Prostate gland (tissue), 2 donors: ENCODE results near the gene CHI3L2.

ENCODE experiments used
- POLR2AphosphoS5 ChIP-seq: sonication (generic); formaldehyde crosslinking; IDR thresholded peaks from one replicate; pipeline ENCODE4 v1.6.1; 2017; ENCODE audit warnings: antibody characterized with exemption
- TF ChIP-seq, protein P1 (sequence below), 4 experiments: fragments of 200-600 bp in 2 of 4; fragments of 450-650 bp in 2 of 4; sonication (generic) in 2 of 4; IDR thresholded peaks; 1 replicate in 3 of 4; 2 replicates in 1 of 4; pipeline ENCODE4 v1.5.1; 2016 to 2019; ENCODE audit warnings: antibody characterized with exemption in 4 of 4, mild to moderate bottlenecking in 2 of 4, moderate library complexity in 2 of 4

GRCh38 chr1:111279144-111279543 lies 51.6 kb downstream of the CHI3L2 start:
- TF ChIP-seq, protein P1, sequence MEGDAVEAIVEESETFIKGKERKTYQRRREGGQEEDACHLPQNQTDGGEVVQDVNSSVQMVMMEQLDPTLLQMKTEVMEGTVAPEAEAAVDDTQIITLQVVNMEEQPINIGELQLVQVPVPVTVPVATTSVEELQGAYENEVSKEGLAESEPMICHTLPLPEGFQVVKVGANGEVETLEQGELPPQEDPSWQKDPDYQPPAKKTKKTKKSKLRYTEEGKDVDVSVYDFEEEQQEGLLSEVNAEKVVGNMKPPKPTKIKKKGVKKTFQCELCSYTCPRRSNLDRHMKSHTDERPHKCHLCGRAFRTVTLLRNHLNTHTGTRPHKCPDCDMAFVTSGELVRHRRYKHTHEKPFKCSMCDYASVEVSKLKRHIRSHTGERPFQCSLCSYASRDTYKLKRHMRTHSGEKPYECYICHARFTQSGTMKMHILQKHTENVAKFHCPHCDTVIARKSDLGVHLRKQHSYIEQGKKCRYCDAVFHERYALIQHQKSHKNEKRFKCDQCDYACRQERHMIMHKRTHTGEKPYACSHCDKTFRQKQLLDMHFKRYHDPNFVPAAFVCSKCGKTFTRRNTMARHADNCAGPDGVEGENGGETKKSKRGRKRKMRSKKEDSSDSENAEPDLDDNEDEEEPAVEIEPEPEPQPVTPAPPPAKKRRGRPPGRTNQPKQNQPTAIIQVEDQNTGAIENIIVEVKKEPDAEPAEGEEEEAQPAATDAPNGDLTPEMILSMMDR (IDR thresholded peaks at IDR 0.05): no peak
- TF ChIP-seq POLR2AphosphoS5: no peak
